Measurements from ENCODE around the gene GPR101.
"Not testable (repeated sequence)": the region's sequence is repeated elsewhere in the genome, so short reads cannot be mapped to it uniquely, and the experiment has no call there.

- TF ChIP-seq CTCF (conservative IDR thresholded peaks at IDR 0.05; ENCODE audit: low read length); EZH2phosphoT487 (IDR thresholded peaks at IDR 0.05; ENCODE audit: borderline replicate concordance, low read depth, low read length): not testable (repeated sequence)
Measured at GRCh38 chrX:137000236-137000635, 33.6 kb downstream of the GPR101 start.
